Lower lobe of right lung (tissue), 2 donors: ENCODE measurements around the gene INPP4B. TPM values are rescaled to one million over a fixed set of nuclear protein-coding genes. Genes with fewer than 3 reads are reported as not detected.
A peak's percentile ranks its signal among the peaks of the same experiment; 100 is the strongest.

Experiments used
- ATAC-seq, 2 donors: fragments of 200-7000 bp; cut with Tn5 transposase; one replicate each; pipeline ENCODE4 v1.9.1; 2020 to 2022; ENCODE audit warnings: mild to moderate bottlenecking in 2 of 2, moderate library complexity in 2 of 2
- DNase-seq: peaks from one replicate; pipeline ENCODE4 v3.0.0-alpha.2; 2020
- H3K27ac ChIP-seq: fragments of 200-600 bp; one replicate; pipeline ENCODE4 v1.8.0; 2022
- H3K27me3 ChIP-seq: fragments of 200-600 bp; one replicate; pipeline ENCODE4 v1.8.0; 2022; ENCODE audit warnings: low read depth
- H3K36me3 ChIP-seq: fragments of 200-600 bp; one replicate; pipeline ENCODE4 v1.8.0; 2022; ENCODE audit warnings: mild to moderate bottlenecking
- H3K4me1 ChIP-seq: fragments of 200-600 bp; one replicate; pipeline ENCODE4 v1.8.0; 2022
- H3K4me3 ChIP-seq: fragments of 200-600 bp; one replicate; pipeline ENCODE4 v1.8.0; 2022; ENCODE audit warnings: mild to moderate bottlenecking
- H3K9me3 ChIP-seq: fragments of 200-600 bp; one replicate; pipeline ENCODE4 v1.8.0; 2022
- CTCF ChIP-seq: fragments of 200-600 bp; IDR thresholded peaks from one replicate; pipeline ENCODE4 v1.8.0; 2022; ENCODE audit warnings: antibody characterized with exemption, mild to moderate bottlenecking
- intact Hi-C: fragments of 100-400 bp; cut with DNase I; formaldehyde crosslinking; loops from one replicate; pipeline ENCODE4 v1.11.0; 2022
- total RNA-seq: library from RNA; stranded (reverse); fragmentation: NEBNext Ultra II Directional; extraction: Animal tissue kit (Norgen Biotek cat#: 25700); gene quantifications from one replicate; pipeline ENCODE4 v1.2.1, GENCODE V29; 2021
- donor health status: DM: no; HTN: yes; CAD: no; lungs with severe emphysema.

INPP4B gene
- total RNA-seq, 1 donor from 2014 or later = 12.1 TPM

GRCh38 chr4:142549726-142550463 is 296.2 kb downstream of the INPP4B start:
- ATAC-seq = no peak
- intact Hi-C loops = no loop called here
- no peak for DNase-seq

GRCh38 chr4:142549248-142549647 is 296.9 kb downstream of the INPP4B start:
- Histone ChIP-seq H3K27ac (no peak overlapping the region), H3K4me3 (no peak overlapping the region), H3K36me3 (no peaks in the 10 kb centered on the region), H3K9me3 (no peaks in the 10 kb centered on the region), H3K4me1 (no peaks in the 10 kb centered on the region), H3K27me3 (no peaks in the 10 kb centered on the region)
- intact Hi-C loops = no loop called here
- ATAC-seq (peak in 1 of 2 donors; percentile 15), DNase-seq (no peak)
- no peak for TF ChIP-seq CTCF

More at GRCh38 chr4:142549726-142550463, 296.2 kb downstream of the INPP4B start:
- Histone ChIP-seq H3K27ac (no peak overlapping the region), H3K4me3 (no peak overlapping the region), H3K9me3 (no peaks in the 10 kb centered on the region), H3K4me1 (no peaks in the 10 kb centered on the region), H3K27me3 (no peaks in the 10 kb centered on the region), H3K36me3 (no peaks in the 10 kb centered on the region)
- no peak for TF ChIP-seq CTCF

- no peak overlapping the region for H3K4me3 ChIP-seq
- no peak for DNase-seq
- H3K27ac ChIP-seq = no peak overlapping the region
- H3K27me3 ChIP-seq = no peaks in the 10 kb centered on the region
- H3K4me1 ChIP-seq = no peaks in the 10 kb centered on the region
- intact Hi-C loops = no loop called here
- ATAC-seq = no peak
- no peak for TF ChIP-seq CTCF
- H3K36me3 ChIP-seq = no peaks in the 10 kb centered on the region
- H3K9me3 ChIP-seq = no peaks in the 10 kb centered on the region
Observed at GRCh38 chr4:142548491-142548890, 297.6 kb downstream of the INPP4B start.

- intact Hi-C loops = no loop called here
- Histone ChIP-seq H3K27me3 (no peaks in the 10 kb centered on the region), H3K9me3 (no peaks in the 10 kb centered on the region), H3K4me3 (no peak overlapping the region), H3K4me1 (no peaks in the 10 kb centered on the region), H3K27ac (no peak overlapping the region), H3K36me3 (no peaks in the 10 kb centered on the region)
- ATAC-seq (no peak), DNase-seq (no peak)
- TF ChIP-seq CTCF = no peak
Observed at GRCh38 chr4:142547974-142548373, 298.1 kb downstream of the INPP4B start.

GRCh38 chr4:142544594-142544993 is 301.5 kb downstream of the INPP4B start:
- DNase-seq (no peak), ATAC-seq (no peak)
- Histone ChIP-seq H3K27me3 (no peaks in the 10 kb centered on the region), H3K4me1 (no peaks in the 10 kb centered on the region), H3K36me3 (no peaks in the 10 kb centered on the region), H3K9me3 (no peaks in the 10 kb centered on the region), H3K27ac (no peak overlapping the region), H3K4me3 (no peak overlapping the region)
- intact Hi-C loops = no loop called here
- TF ChIP-seq CTCF = no peak
